Psoas muscle (tissue), 8 donors: ENCODE data around the gene C1orf50. TPM values are rescaled to one million over a fixed set of nuclear protein-coding genes. Genes with fewer than 3 reads are reported as not detected.

Source experiments
- ATAC-seq, 4 donors: fragments of 200-7000 bp; cut with Tn5 transposase; one replicate each; pipeline ENCODE4 v1.9.1; 2020; ENCODE audit warnings: moderate library complexity in 3 of 4, mild to moderate bottlenecking in 2 of 4
- DNase-seq, 2 donors: peaks; one replicate each; pipeline ENCODE4 v3.0.0-alpha.2; 2020
- H3K27ac ChIP-seq: fragments of 200-600 bp; one replicate; pipeline ENCODE4 v1.8.0; 2022
- H3K27me3 ChIP-seq, 3 donors: fragments of 200-600 bp in 1 of 3; one replicate each; pipeline versions ENCODE4 v1.6.1 to v1.8.0; 2013 to 2022; ENCODE audit warnings: low read length in 2 of 3, mild to moderate bottlenecking in 2 of 3, moderate library complexity in 1 of 3; ENCODE audit not compliant: insufficient read depth in 3 of 3
- H3K36me3 ChIP-seq, 2 donors: fragments of 200-600 bp in 1 of 2; one replicate each; pipeline versions ENCODE4 v1.6.1 to v1.8.0; 2013 to 2022; ENCODE audit warnings: low read depth in 1 of 2, mild to moderate bottlenecking in 1 of 2, moderate library complexity in 1 of 2; ENCODE audit not compliant: insufficient read depth in 1 of 2
- H3K4me1 ChIP-seq: fragments of 200-600 bp; one replicate; pipeline ENCODE4 v1.8.0; 2022
- H3K4me3 ChIP-seq: fragments of 200-600 bp; one replicate; pipeline ENCODE4 v1.8.0; 2022; ENCODE audit warnings: mild to moderate bottlenecking
- H3K9me3 ChIP-seq: fragments of 200-600 bp; one replicate; pipeline ENCODE4 v1.8.0; 2022
- CTCF ChIP-seq: fragments of 200-600 bp; IDR thresholded peaks from one replicate; pipeline ENCODE4 v1.8.0; 2022; ENCODE audit warnings: antibody characterized with exemption
- WGBS, 3 donors: extraction: QIAGEN DNeasy Blood & Tissue Kit; methylation state at CpG; one replicate each; pipeline versions ENCODE4 v1.1.6 to v1.1.7; 2013; 5-methylcytosine and 5-hydroxymethylcytosine counted together
- intact Hi-C, 2 donors: fragments of 100-400 bp; cut with DNase I; formaldehyde crosslinking; loops; one replicate each; pipeline versions ENCODE4 v1.11.0 to v1.14.2; 2022
- polyA plus RNA-seq, 3 donors: library from polyadenylated mRNA; stranded (reverse); fragments of 200-250 nt; gene quantifications; one replicate each; pipeline ENCODE4 v1.2.3, GENCODE V29; 2013
- total RNA-seq, 4 donors: library from RNA; stranded (reverse); fragmentation: NEBNext Ultra II Directional in 2 of 4; extraction: Animal tissue kit (Norgen Biotek cat#: 25700) in 2 of 4; gene quantifications; one replicate each; pipeline versions ENCODE4 v1.2.1 to v1.2.4, GENCODE V29; 2021 to 2023
- donor health status: healthy with polysubstance abuse.
- donor health status: DM: no; HTN: no; CAD: no; lungs with moderate emphysema.
- donor health status: Bipolar disorder and iron deficiency.
- donor health status: healthy.
- donor health status: DM: yes; HTN: yes; CAD: no.
- donor health status: DM: no; HTN: no; CAD: no.
- donor health status: DM: no; HTN: no; CAD: no.
- donor health status: DM: yes; HTN: yes; CAD: no.

The C1orf50 gene
- total and polyA plus RNA-seq, 7 donors, result 2.5 to 10.2 (median 7.5) TPM

- no peak overlapping the region for H3K4me3 ChIP-seq
- H3K4me1 ChIP-seq, result peaks cover 18% of the 10 kb centered on the region
- H3K36me3 ChIP-seq, result peaks cover 7 to 53% of the 10 kb centered on the region in 2 donors
- TF ChIP-seq CTCF, result no peak
- no peak overlapping the region for H3K27ac ChIP-seq
- no peak for DNase-seq
- no peak for ATAC-seq
- 95 to 98% (median 97%) methylated on average over 4 of the region's 4 CpGs for WGBS, 3 donors
- H3K9me3 ChIP-seq, result no peaks in the 10 kb centered on the region
- no peaks in the 10 kb centered on the region for H3K27me3 ChIP-seq
- intact Hi-C loops, result loop anchor here in 1 of 2 donors (10.0 kb wide), 2 partner anchors 83 to 307 kb away; partner anchors contain the start of genes PPCS, ZMYND12 and ZNF691
Measured at GRCh38 chr1:42761567-42761966, 5.5 kb upstream of the C1orf50 start.

GRCh38 chr1:42762269-42762668 lies 4.8 kb upstream of the C1orf50 start:
- H3K4me1 ChIP-seq, result peaks cover 18% of the 10 kb centered on the region
- no peak overlapping the region for H3K4me3 ChIP-seq
- no peak for ATAC-seq
- no peak overlapping the region for H3K27ac ChIP-seq
- no peaks in the 10 kb centered on the region for H3K27me3 ChIP-seq
- no peak for DNase-seq
- H3K36me3 ChIP-seq, result peaks cover 3 to 49% of the 10 kb centered on the region in 2 donors
- intact Hi-C loops, result loop anchor here in 1 of 2 donors (10.0 kb wide), 2 partner anchors 83 to 307 kb away; partner anchors contain the start of genes PPCS, ZMYND12 and ZNF691
- WGBS, 3 donors, result 67 to 79% (median 70%) methylated on average over 5 of the region's 5 CpGs
- H3K9me3 ChIP-seq, result no peaks in the 10 kb centered on the region
- no peak for TF ChIP-seq CTCF

- H3K4me1 ChIP-seq, result peaks cover 39% of the 10 kb centered on the region
- H3K9me3 ChIP-seq, result no peaks in the 10 kb centered on the region
- intact Hi-C loops, result loop anchor here in 1 of 2 donors (5.0 to 10.0 kb wide), 3 partner anchors 52 to 310 kb away; partner anchors contain the start of genes ERMAP, PPCS, SVBP and ZMYND12
- TF ChIP-seq CTCF, result no peak
- H3K27ac ChIP-seq, result peak overlapping the region; percentile 91
- H3K27me3 ChIP-seq, result no peaks in the 10 kb centered on the region
- no peak for ATAC-seq
- no peak for DNase-seq
- H3K36me3 ChIP-seq, result peaks cover 0 to 22% of the 10 kb centered on the region in 2 donors
- WGBS, 3 donors, result 14 to 17% (median 15%) methylated on average over 7 of the region's 7 CpGs
- peak overlapping the region; percentile 85 for H3K4me3 ChIP-seq
Measured at GRCh38 chr1:42765269-42765668, 1.8 kb upstream of the C1orf50 start.

- 0 to 1% (median 0%) methylated on average over 40 to 44 of the region's 44 CpGs for WGBS, 3 donors
- H3K4me1 ChIP-seq, result peaks cover 39% of the 10 kb centered on the region
- ATAC-seq (peak in 1 of 4 donors; percentile 1), DNase-seq (peak in 1 of 2 donors; percentile 49)
- intact Hi-C loops, result loop anchor here (2.0 to 10.0 kb wide), 4 partner anchors 51 to 311 kb away; partner anchors contain the start of genes ERMAP (in 2 of the 2), SVBP (in 2 of the 2), PPCS (in 1 of the 2) and ZMYND12 (in 1 of the 2)
- H3K9me3 ChIP-seq, result no peaks in the 10 kb centered on the region
- peak; percentile 39 for TF ChIP-seq CTCF
- H3K4me3 ChIP-seq, result peak overlapping the region; percentile 85
- H3K36me3 ChIP-seq, result peaks cover 0 to 15% of the 10 kb centered on the region in 2 donors
- no peaks in the 10 kb centered on the region for H3K27me3 ChIP-seq
- peak overlapping the region; percentile 91 for H3K27ac ChIP-seq
Measured at GRCh38 chr1:42765832-42766740, 963 bp upstream of the C1orf50 start.
